HG02840 (cell line): ENCODE results near the gene SLC17A1.

Source experiments
- ATAC-seq: cut with Tn5 transposase; IDR thresholded peaks from one replicate; pipeline ENCODE4 v1.9.1; 2021; ENCODE audit warnings: mild to moderate bottlenecking, moderate library complexity, moderate number of reproducible peaks; ENCODE audit not compliant: unreplicated experiment, low FRiP score

SLC17A1 gene

GRCh38 chr6:25833136-25833535, 1.3 kb upstream of the SLC17A1 start:
- no peak for ATAC-seq

- ATAC-seq, result no peak
Observed at GRCh38 chr6:25832670-25833069, 818 bp upstream of the SLC17A1 start.

GRCh38 chr6:25832307-25832662, 433 bp upstream of the SLC17A1 start:
- ATAC-seq, result no peak

GRCh38 chr6:25830458-25830857, 1.4 kb downstream of the SLC17A1 start:
- ATAC-seq, result no peak

- ATAC-seq, result no peak
Observed at GRCh38 chr6:25829375-25829774, 2.5 kb downstream of the SLC17A1 start.

- no peak for ATAC-seq
Observed at GRCh38 chr6:25821341-25821740, 10.5 kb downstream of the SLC17A1 start.

- no peak for ATAC-seq
Observed at GRCh38 chr6:25816252-25816651, 15.6 kb downstream of the SLC17A1 start.

GRCh38 chr6:25815194-25815593, 16.7 kb downstream of the SLC17A1 start:
- no peak for ATAC-seq

GRCh38 chr6:25804804-25805203, 27.0 kb downstream of the SLC17A1 start:
- no peak for ATAC-seq

GRCh38 chr6:25801436-25801835, 30.4 kb downstream of the SLC17A1 start:
- ATAC-seq, result no peak

GRCh38 chr6:25794784-25795183, 37.1 kb downstream of the SLC17A1 start:
- no peak for ATAC-seq

GRCh38 chr6:25793970-25794369, 37.9 kb downstream of the SLC17A1 start:
- no peak for ATAC-seq

- ATAC-seq, result no peak
Observed at GRCh38 chr6:25792016-25792415, 39.8 kb downstream of the SLC17A1 start.

GRCh38 chr6:25789475-25789874, 42.4 kb downstream of the SLC17A1 start:
- ATAC-seq, result no peak

- no peak for ATAC-seq
Observed at GRCh38 chr6:25788305-25788922, 43.4 kb downstream of the SLC17A1 start.

GRCh38 chr6:25787428-25787827, 44.4 kb downstream of the SLC17A1 start:
- ATAC-seq, result no peak

GRCh38 chr6:25781134-25781533, 50.7 kb downstream of the SLC17A1 start:
- no peak for ATAC-seq

- ATAC-seq, result no peak
Observed at GRCh38 chr6:25777856-25778649, 53.8 kb downstream of the SLC17A1 start.

- no peak for ATAC-seq
Observed at GRCh38 chr6:25777031-25777430, 54.8 kb downstream of the SLC17A1 start.

GRCh38 chr6:25774120-25774715, 57.6 kb downstream of the SLC17A1 start:
- no peak for ATAC-seq

- no peak for ATAC-seq
Observed at GRCh38 chr6:25769983-25770382, 61.9 kb downstream of the SLC17A1 start.

- ATAC-seq, result no peak
Observed at GRCh38 chr6:25768566-25768965, 63.3 kb downstream of the SLC17A1 start.
